Choroid plexus epithelial cell (primary cell): ENCODE data around the gene SULT1B1.

Source experiments
- DNase-seq: peaks from one replicate; pipeline ENCODE4 v3.0.0-alpha.2; 2010; ENCODE audit warnings: low read depth
- H3K4me3 ChIP-seq: 2 replicates; pipeline ENCODE4 v1.5.1; 2011; ENCODE audit warnings: low read depth, mild to moderate bottlenecking, control low read depth, low read length, moderate library complexity
- CTCF ChIP-seq: conservative IDR thresholded peaks from 2 replicates; pipeline ENCODE4 v1.5.1; 2011; ENCODE audit warnings: low read depth, mild to moderate bottlenecking, control low read depth, inconsistent platforms, low read length, moderate library complexity

Gene SULT1B1

GRCh38 chr4:69760455-69760854 is at the start of gene SULT1B1:
TSS of gene SULT1B1 (minus strand) at chr4:69760620. CDS start at chr4:69755217, 5,403 bp downstream.
- DNase-seq: peak; percentile 90
- H3K4me3 ChIP-seq: peak within 1 kb of the TSS; percentile 15
- TF ChIP-seq CTCF: no peak

- H3K4me3 ChIP-seq: no peak overlapping the region
- no peak for TF ChIP-seq CTCF
- peak; percentile 31 for DNase-seq
Observed at GRCh38 chr4:69800599-69800998, 40.2 kb upstream of the SULT1B1 start.

GRCh38 chr4:69799337-69799736 is 38.9 kb upstream of the SULT1B1 start:
- no peak overlapping the region for H3K4me3 ChIP-seq
- no peak for TF ChIP-seq CTCF
- DNase-seq: no peak

GRCh38 chr4:69793732-69794131 is 33.3 kb upstream of the SULT1B1 start:
- no peak overlapping the region for H3K4me3 ChIP-seq
- TF ChIP-seq CTCF: no peak
- DNase-seq: no peak

GRCh38 chr4:69787879-69788278 is 27.5 kb upstream of the SULT1B1 start:
- no peak for TF ChIP-seq CTCF
- H3K4me3 ChIP-seq: no peak overlapping the region
- no peak for DNase-seq

- no peak overlapping the region for H3K4me3 ChIP-seq
- no peak for TF ChIP-seq CTCF
- no peak for DNase-seq
Observed at GRCh38 chr4:69786547-69786946, 26.1 kb upstream of the SULT1B1 start.

GRCh38 chr4:69785211-69785831 is 24.9 kb upstream of the SULT1B1 start:
- no peak for TF ChIP-seq CTCF
- no peak for DNase-seq
- H3K4me3 ChIP-seq: no peak overlapping the region
